ENCODE measurements around the gene GABRA6. TPM values are rescaled to one million over a fixed set of nuclear protein-coding genes. Genes with fewer than 3 reads are reported as not detected.

GABRA6 gene
- total RNA-seq, 4 donors from 2014 or later: not detected

- DNase-seq (ENCODE audit: low spot score) (no peak), ATAC-seq (ENCODE audit: low FRiP score) (no peak)
- TF ChIP-seq, protein P1, sequence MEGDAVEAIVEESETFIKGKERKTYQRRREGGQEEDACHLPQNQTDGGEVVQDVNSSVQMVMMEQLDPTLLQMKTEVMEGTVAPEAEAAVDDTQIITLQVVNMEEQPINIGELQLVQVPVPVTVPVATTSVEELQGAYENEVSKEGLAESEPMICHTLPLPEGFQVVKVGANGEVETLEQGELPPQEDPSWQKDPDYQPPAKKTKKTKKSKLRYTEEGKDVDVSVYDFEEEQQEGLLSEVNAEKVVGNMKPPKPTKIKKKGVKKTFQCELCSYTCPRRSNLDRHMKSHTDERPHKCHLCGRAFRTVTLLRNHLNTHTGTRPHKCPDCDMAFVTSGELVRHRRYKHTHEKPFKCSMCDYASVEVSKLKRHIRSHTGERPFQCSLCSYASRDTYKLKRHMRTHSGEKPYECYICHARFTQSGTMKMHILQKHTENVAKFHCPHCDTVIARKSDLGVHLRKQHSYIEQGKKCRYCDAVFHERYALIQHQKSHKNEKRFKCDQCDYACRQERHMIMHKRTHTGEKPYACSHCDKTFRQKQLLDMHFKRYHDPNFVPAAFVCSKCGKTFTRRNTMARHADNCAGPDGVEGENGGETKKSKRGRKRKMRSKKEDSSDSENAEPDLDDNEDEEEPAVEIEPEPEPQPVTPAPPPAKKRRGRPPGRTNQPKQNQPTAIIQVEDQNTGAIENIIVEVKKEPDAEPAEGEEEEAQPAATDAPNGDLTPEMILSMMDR (IDR thresholded peaks at IDR 0.05): no peak
Observed at GRCh38 chr5:161686149-161686548, 628 bp downstream of the GABRA6 start.

DNA sequence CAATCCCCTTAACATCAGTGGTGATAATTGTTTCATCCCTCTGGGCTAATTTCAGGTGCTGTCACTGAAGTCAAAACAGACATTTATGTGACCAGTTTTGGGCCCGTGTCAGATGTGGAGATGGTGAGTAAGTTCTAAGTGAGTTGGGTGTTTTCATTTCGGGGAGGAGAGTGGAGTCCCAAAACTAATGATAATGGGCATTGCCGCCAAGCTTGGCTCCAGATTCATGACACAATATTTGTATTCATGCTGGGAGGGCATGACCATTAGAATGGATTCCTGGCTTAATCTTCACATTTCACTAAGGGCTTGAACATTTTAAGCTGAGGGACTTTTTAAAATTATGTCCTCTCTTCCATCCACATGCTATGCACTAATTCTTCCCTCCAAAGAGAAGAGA, 1.4 kb downstream of the GABRA6 start:
- no peak for DNase-seq (ENCODE audit: low spot score)
- TF ChIP-seq, protein P1 (IDR thresholded peaks at IDR 0.05): no peak
- ATAC-seq (ENCODE audit: low FRiP score): no peak

GRCh38 chr5:161687316-161687715, 1.8 kb downstream of the GABRA6 start:
- ATAC-seq (ENCODE audit: low FRiP score) (no peak), DNase-seq (ENCODE audit: low spot score) (no peak)
- TF ChIP-seq, protein P1 (IDR thresholded peaks at IDR 0.05): no peak

GRCh38 chr5:161691911-161692310, 6.4 kb downstream of the GABRA6 start:
- ATAC-seq (ENCODE audit: low FRiP score): no peak

GRCh38 chr5:161697001-161697400, 11.5 kb downstream of the GABRA6 start:
- ATAC-seq (ENCODE audit: low FRiP score): no peak
- TF ChIP-seq, protein P1 (IDR thresholded peaks at IDR 0.05): no peak
- DNase-seq (ENCODE audit: low spot score): no peak

More at GRCh38 chr5:161691911-161692310, 6.4 kb downstream of the GABRA6 start:
- DNase-seq (ENCODE audit: low spot score): no peak
- TF ChIP-seq, protein P1 (IDR thresholded peaks at IDR 0.05): no peak

DNA sequence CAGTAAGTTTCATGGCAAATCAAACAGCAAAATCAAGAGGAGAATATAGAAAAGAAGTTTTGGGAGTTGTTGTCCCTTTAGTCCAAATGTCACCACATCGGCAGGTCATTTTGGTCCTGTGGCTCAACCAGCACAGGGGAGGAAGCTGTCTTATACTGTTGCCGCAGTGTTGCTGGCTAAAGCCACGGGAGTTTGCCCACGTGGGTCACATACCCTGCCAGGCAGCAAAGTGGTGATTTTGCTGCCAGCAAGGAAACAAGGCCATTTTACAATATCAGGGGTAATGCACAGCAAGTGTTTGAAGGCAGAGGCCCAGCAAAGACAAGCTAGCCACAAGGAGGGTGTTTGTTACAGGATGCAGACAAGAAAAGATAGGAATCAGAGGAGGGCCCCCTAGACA, 14.5 kb downstream of the GABRA6 start:
- TF ChIP-seq, protein P1 (IDR thresholded peaks at IDR 0.05): no peak
- DNase-seq (ENCODE audit: low spot score) (no peak), ATAC-seq (ENCODE audit: low FRiP score) (no peak)

DNA sequence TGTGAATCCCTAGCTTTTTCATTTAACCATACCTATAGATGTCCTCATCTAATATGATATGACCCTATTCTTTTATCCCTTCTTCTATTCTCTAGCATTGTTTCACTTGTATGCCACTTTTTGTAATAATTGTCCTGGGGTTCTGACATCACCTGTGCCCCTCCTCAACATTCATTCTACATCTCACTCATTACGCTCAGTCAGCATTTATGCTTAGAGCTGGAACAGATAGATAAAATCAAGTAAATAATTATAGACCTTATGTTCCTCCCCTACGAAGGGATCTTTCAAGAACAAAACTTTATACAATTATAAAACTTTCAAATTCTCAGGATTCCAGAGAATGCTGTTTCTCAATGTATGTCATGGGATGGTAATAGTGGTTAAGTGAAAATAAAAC, 18.0 kb downstream of the GABRA6 start:
- TF ChIP-seq, protein P1 (IDR thresholded peaks at IDR 0.05): no peak
- DNase-seq (ENCODE audit: low spot score): no peak
- no peak for ATAC-seq (ENCODE audit: low FRiP score)
